GM19468 (cell line): ENCODE data around the gene SLC10A7.
A peak's percentile ranks its signal among the peaks of the same experiment; 100 is the strongest.

Experiments
- ATAC-seq: cut with Tn5 transposase; IDR thresholded peaks from one replicate; pipeline ENCODE4 v1.9.1; 2021; ENCODE audit warnings: mild to moderate bottlenecking, moderate library complexity, moderate number of reproducible peaks; ENCODE audit not compliant: unreplicated experiment; ENCODE audit errors: extremely low read depth

SLC10A7 gene

GRCh38 chr4:146273204-146273901, 248.4 kb downstream of the SLC10A7 start:
- ATAC-seq, result peak; percentile 54

- no peak for ATAC-seq
These were observed 250.3 kb downstream of the SLC10A7 start for GRCh38 chr4:146271466-146271865.

GRCh38 chr4:146269228-146269653, 252.5 kb downstream of the SLC10A7 start:
- peak; percentile 35 for ATAC-seq

GRCh38 chr4:146267826-146268225, 253.9 kb downstream of the SLC10A7 start:
- no peak for ATAC-seq

GRCh38 chr4:146265950-146266490, 255.7 kb downstream of the SLC10A7 start:
- ATAC-seq, result no peak

- ATAC-seq, result no peak
These were observed 257.9 kb downstream of the SLC10A7 start for GRCh38 chr4:146263793-146264192.

GRCh38 chr4:146261041-146261440, 260.7 kb downstream of the SLC10A7 start:
- ATAC-seq, result no peak

- ATAC-seq, result no peak
These were observed 261.2 kb downstream of the SLC10A7 start for GRCh38 chr4:146260521-146260920.

GRCh38 chr4:146257511-146257910, 264.2 kb downstream of the SLC10A7 start:
- ATAC-seq, result no peak

- ATAC-seq, result no peak
These were observed 265.4 kb downstream of the SLC10A7 start for GRCh38 chr4:146256328-146256727.

- no peak for ATAC-seq
These were observed 265.9 kb downstream of the SLC10A7 start for GRCh38 chr4:146255874-146256273.

- ATAC-seq, result no peak
These were observed 266.3 kb downstream of the SLC10A7 start for GRCh38 chr4:146255463-146255862.

- ATAC-seq, result no peak
These were observed 268.6 kb downstream of the SLC10A7 start for GRCh38 chr4:146252969-146253611.

- no peak for ATAC-seq
These were observed 274.4 kb downstream of the SLC10A7 start for GRCh38 chr4:146247356-146247755.

GRCh38 chr4:146246381-146246780, 275.4 kb downstream of the SLC10A7 start:
- ATAC-seq, result no peak

- ATAC-seq, result no peak
These were observed 275.9 kb downstream of the SLC10A7 start for GRCh38 chr4:146245850-146246249.

- ATAC-seq, result no peak
These were observed 276.5 kb downstream of the SLC10A7 start for GRCh38 chr4:146245246-146245645.

GRCh38 chr4:146244496-146244895, 277.2 kb downstream of the SLC10A7 start:
- no peak for ATAC-seq

GRCh38 chr4:146243883-146244277, 277.9 kb downstream of the SLC10A7 start:
- no peak for ATAC-seq

- ATAC-seq, result no peak
These were observed 278.4 kb downstream of the SLC10A7 start for GRCh38 chr4:146243141-146243882.

GRCh38 chr4:146238107-146238506, 283.6 kb downstream of the SLC10A7 start:
- ATAC-seq, result no peak
